GM21619 (cell line): ENCODE data around the gene ABAT.

ENCODE experiments used
- ATAC-seq: cut with Tn5 transposase; IDR thresholded peaks from one replicate; pipeline ENCODE4 v1.9.1; 2021; ENCODE audit not compliant: unreplicated experiment

Gene ABAT

GRCh38 chr16:8714807-8715206 lies 40.4 kb downstream of the ABAT start:
- no peak for ATAC-seq

DNA sequence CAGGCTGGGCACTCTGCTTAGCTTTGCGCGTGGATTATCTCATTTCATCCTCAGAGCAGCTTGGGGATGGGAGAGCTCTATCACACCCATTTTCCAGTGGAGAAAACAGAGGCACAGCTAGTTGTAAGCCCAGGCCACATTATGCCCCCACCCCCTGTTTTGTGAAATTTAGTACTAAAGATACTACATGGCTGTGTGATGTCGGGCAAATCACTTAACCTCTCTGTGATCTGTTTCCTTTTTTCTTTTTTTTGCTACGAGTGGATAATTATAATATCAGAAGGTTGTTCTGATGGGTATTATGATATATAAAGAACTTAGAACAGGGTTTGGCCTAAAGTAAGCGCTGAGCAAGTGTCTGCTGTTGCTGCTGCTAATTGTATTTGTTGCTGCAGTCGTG lies 41.6 kb downstream of the ABAT start:
- no peak for ATAC-seq

GRCh38 chr16:8716592-8716991 lies 42.2 kb downstream of the ABAT start:
- no peak for ATAC-seq

DNA sequence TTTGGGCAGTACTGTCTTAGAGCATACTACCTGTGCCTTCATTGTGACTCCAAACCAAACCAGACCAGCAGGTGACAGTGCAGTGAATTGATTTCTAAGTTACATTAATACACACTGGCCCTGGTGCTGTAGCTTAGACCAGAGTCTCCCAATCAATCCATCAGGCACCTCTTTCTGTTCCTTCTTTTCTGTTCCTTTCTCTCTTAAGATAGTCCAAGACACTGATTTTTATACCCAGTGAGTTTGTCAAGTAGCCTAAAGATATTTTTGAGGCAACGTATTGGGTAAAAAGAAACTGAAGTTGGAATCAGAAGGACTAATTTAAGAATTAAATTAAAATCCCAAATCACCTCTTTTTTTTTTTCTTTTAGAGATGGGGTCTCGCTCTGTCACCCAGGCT lies 43.1 kb downstream of the ABAT start:
- ATAC-seq: no peak

- ATAC-seq: no peak
Observed at GRCh38 chr16:8717892-8718415, 43.5 kb downstream of the ABAT start.

DNA sequence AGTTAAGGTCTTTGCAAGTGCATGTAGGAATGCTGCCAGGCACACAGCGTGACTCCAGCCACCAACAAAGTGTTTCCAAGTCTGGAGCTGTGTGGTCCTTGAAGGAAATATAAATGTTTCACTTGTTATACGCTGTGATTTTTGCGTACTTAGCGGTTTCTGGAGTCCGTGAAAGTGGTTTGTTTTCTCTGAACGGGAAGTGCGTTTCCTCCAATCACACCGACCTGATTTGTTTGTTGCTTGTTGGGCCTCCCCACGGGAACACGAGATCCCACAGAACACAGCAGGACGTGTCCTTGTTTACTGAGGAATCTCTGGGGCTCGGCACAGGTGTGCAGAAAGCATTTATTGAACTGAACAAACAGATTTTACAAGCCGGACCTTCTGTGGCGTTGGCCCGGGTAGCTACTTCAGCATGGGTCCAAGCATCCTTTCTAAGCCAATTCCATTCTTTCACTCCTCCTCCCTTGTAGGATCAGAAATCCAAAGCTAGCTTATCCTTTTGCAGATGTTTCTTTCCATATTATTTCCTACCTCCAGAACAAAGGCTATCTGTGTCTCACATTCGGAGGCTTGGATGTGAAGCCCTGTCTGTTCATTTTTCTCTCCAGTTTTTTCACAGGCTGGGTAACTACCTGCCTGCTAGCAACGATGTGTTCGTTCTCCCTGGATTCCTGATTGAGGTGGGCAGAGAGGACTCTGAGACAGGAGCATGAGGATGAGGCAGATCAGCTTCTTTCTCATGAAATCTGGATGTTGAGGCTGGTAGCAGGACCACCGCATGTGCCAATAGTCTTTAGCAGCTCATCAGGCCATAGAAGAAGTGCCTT lies 44.6 kb downstream of the ABAT start:
- ATAC-seq: no peak

DNA sequence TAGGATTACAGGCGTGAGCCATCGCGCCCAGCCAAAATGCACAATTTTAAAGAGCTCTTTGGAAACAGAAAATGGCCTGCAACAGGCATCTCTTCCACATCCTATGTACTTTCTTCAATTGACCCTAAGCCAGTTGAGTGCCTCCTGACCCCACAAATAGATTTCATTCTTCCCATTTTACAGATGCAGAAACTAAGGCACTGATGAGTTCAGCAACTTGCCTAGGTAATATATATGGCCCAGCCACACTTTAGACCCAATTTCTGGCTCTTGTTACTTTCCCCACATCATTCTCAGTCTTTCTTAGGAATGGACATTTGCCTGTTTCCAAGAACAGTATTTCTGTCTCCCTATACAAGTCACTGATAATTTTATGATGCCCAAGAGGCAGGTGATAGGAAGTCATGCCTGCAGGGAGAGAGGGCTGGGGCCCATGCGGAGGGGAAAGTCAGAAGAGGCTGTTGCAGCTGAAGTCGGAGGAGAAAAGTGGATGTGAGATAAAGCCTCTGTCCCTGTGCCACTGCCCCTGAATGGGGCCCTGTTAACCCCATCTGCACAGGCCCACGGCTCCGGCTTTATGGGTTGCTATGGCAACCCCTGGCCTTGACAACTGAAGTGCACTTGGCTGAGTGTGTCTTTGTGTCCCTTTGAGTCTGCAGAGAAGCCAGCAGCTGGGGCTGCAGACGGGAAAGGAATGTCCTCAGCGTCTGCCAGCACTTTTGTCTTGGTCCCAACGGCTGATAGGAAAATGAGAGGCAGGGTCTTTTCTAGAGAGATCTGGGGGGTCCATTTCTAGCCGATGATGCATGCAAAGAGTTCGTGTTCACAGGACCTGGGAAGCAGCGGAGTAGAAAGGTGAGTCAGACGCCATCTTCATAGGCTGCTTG lies 45.9 kb downstream of the ABAT start:
- ATAC-seq: no peak

DNA sequence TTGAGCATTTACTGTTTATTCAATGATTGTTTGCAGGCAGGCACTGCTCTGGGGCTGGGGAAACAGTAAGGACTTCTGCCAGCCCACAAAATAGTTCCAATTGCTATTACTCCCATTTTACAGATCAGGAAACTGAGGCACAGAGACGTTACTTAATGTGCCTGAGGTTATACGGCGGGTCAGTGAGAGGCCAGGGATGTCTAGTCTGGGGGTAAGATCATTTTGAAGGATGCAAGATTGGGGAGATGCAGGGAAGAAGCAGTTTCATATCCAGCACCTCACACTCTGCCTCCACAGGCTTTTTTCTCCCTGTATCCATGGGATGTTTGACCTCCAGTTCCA lies 46.5 kb downstream of the ABAT start:
- no peak for ATAC-seq

- no peak for ATAC-seq
Observed at GRCh38 chr16:8721336-8722024, 47.1 kb downstream of the ABAT start.

DNA sequence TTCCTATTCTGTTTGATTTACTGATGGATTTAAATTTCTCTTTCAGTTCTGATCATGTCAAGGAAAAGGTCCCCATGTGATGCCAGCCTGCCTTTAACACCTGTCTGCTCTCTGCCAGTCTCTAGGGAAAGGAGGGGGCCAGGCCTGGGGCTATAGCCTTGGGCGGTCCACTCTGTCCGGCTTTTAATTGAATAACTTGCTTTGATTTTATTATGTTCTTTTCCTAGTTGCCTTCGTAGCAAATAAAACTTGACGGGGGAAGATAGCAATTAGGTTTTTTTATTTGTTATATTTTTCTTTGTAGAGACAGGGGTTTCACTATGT lies 47.6 kb downstream of the ABAT start:
- no peak for ATAC-seq

DNA sequence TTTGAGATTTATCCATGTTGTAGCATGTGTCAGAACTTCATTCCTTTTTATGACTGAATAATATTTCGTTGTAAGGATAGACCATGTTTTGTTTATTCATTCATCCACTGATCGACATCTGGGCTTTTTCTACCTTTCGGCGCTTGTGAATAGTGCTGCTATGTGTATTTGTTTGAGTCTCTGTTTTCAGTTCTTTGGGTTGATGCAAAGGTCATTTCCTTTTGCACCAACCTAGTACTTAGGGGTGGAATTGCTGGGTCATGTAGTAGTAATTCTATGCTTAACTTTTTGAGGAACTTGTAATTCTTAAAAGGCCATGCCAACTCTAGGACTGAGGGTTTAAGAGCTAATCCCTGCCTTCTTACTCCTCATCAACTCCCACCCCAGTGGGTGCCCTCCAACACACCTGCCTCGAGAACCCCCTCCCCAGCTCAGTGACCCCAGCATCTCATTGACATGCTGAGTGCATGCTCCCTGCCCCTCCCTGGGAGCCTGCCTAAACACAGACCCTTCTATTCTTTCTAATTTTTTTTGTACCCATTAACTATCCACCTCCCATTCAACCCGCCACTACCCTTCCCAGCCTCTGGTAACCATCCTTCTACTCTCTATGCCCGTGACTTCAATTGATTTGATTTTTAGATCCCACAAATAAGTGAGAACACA lies 51.2 kb downstream of the ABAT start:
- no peak for ATAC-seq

DNA sequence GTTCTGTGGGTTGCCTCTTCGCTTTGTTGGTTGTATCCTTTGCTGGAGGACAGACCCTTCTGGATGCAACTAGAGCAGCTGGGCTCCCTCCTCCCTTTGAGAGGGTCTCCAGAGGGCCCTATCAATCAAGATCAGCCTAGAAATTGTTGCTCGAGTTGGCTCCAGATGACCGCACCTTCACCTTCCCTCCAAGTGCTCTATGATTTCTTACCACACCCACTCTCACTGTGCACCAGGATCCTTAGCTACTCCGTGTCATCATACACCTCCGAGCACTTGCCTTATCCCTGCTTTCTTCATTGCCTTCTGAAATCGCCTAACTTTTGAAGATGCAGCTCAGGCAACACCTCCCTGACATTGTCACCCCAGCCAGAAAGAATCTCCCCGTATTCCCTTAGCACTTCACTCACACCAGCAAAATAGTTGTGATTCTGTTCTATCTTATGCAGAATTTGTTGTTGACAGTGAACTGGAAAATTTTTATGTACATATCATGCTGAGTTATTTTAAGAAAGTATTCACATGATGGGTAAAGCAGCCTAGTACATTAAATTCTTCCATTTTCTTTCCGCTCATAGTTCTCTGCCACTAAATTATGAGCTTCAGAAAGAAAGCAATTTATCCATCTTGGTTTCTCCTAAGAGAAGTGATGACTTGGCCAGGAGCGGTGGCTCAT lies 52.9 kb downstream of the ABAT start:
- no peak for ATAC-seq

- ATAC-seq: no peak
Observed at GRCh38 chr16:8727857-8728618, 53.6 kb downstream of the ABAT start.

- ATAC-seq: no peak
Observed at GRCh38 chr16:8729779-8730334, 55.4 kb downstream of the ABAT start.

DNA sequence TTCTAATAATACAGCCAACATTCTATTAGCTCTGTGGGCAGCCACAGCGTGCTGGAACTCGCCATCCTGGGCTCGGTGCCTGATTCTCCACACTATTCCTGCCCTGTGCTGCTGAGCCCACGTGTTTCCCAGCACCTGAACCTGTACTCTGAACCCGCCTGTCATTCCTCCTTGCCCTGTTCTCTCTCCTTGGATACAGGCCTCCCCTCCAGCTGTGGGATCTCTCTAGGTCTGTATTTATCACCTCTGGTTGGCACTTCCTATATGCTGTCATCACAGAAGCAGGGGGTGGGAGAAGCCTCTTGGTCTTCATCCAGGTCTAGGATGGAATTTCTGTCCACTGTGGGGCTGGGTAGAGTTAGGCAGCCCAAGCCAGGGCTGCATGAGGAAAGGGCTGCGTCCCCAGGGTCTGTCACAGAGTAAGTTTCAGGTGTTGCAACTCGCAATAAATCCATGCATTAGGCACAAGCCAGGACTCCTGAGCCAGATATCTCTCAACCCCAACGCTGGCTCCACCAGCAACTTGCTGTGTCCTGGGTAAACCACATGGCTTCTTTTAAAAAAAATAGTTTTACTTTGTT lies 56.0 kb downstream of the ABAT start:
- no peak for ATAC-seq

- ATAC-seq: no peak
Observed at GRCh38 chr16:8733849-8734540, 59.6 kb downstream of the ABAT start.

- no peak for ATAC-seq
Observed at GRCh38 chr16:8735574-8735973, 61.2 kb downstream of the ABAT start.

- no peak for ATAC-seq
Observed at GRCh38 chr16:8736123-8736668, 61.8 kb downstream of the ABAT start.
